Nephron progenitor cell (in vitro differentiated cells): ENCODE measurements around the gene LHX1.

Experiments
- DNase-seq: peaks from one replicate; pipeline ENCODE4 v3.0.0; 2021
- H3K27ac Mint-ChIP-seq: 2 replicates; pipeline ENCODE4 v1.8.0; 2021; ENCODE audit warnings: mild to moderate bottlenecking, moderate library complexity, mixed read lengths
- H3K27me3 Mint-ChIP-seq: 2 replicates; pipeline ENCODE4 v1.8.0; 2021; ENCODE audit warnings: mild to moderate bottlenecking, low read depth, mixed read lengths; ENCODE audit not compliant: poor library complexity
- H3K36me3 Mint-ChIP-seq: 2 replicates; pipeline ENCODE4 v1.8.0; 2021; ENCODE audit warnings: low read depth, mixed read lengths
- H3K4me1 Mint-ChIP-seq: 2 replicates; pipeline ENCODE4 v1.8.0; 2021; ENCODE audit warnings: mixed read lengths
- H3K4me3 Mint-ChIP-seq: 2 replicates; pipeline ENCODE4 v1.8.0; 2021; ENCODE audit warnings: mild to moderate bottlenecking, moderate library complexity, mixed read lengths
- H3K9me3 Mint-ChIP-seq: 2 replicates; pipeline ENCODE4 v1.8.0; 2021; ENCODE audit warnings: mild to moderate bottlenecking, moderate library complexity, mixed read lengths
- TF ChIP-seq, protein P1 (sequence below): fragments of 200-600 bp; sonication (generic); IDR thresholded peaks from 2 replicates; pipeline ENCODE4 v1.5.0; 2021; ENCODE audit warnings: antibody characterized with exemption

Gene LHX1

DNA sequence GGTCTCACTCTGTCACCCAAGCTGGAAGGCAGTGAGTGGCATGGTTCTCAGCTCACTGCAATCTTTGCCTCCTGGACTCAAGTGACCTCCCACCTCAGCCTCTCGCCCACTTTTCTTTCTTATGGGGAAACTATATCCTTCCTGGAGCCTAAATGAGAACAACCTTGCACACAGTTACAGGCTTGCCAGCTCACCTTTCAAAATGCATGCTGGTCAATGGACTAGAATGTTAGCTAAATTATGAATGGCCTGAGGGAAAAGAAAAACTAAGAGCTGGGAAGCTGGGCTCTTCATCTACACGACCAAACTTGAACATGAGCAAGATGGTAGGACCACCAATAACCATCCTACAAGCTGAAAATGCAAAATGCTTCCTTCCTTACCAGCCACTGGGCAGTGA, 10.6 kb upstream of the LHX1 start:
- no peak overlapping the region for H3K4me3 Mint-ChIP-seq
- no peak for DNase-seq
- H3K27me3 Mint-ChIP-seq: peaks cover 61% of the 10 kb centered on the region
- no peaks in the 10 kb centered on the region for H3K36me3 Mint-ChIP-seq
- H3K4me1 Mint-ChIP-seq: peaks cover 96% of the 10 kb centered on the region
- no peaks in the 10 kb centered on the region for H3K9me3 Mint-ChIP-seq
- no peak overlapping the region for H3K27ac Mint-ChIP-seq
- TF ChIP-seq, protein P1, sequence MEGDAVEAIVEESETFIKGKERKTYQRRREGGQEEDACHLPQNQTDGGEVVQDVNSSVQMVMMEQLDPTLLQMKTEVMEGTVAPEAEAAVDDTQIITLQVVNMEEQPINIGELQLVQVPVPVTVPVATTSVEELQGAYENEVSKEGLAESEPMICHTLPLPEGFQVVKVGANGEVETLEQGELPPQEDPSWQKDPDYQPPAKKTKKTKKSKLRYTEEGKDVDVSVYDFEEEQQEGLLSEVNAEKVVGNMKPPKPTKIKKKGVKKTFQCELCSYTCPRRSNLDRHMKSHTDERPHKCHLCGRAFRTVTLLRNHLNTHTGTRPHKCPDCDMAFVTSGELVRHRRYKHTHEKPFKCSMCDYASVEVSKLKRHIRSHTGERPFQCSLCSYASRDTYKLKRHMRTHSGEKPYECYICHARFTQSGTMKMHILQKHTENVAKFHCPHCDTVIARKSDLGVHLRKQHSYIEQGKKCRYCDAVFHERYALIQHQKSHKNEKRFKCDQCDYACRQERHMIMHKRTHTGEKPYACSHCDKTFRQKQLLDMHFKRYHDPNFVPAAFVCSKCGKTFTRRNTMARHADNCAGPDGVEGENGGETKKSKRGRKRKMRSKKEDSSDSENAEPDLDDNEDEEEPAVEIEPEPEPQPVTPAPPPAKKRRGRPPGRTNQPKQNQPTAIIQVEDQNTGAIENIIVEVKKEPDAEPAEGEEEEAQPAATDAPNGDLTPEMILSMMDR: no peak

DNA sequence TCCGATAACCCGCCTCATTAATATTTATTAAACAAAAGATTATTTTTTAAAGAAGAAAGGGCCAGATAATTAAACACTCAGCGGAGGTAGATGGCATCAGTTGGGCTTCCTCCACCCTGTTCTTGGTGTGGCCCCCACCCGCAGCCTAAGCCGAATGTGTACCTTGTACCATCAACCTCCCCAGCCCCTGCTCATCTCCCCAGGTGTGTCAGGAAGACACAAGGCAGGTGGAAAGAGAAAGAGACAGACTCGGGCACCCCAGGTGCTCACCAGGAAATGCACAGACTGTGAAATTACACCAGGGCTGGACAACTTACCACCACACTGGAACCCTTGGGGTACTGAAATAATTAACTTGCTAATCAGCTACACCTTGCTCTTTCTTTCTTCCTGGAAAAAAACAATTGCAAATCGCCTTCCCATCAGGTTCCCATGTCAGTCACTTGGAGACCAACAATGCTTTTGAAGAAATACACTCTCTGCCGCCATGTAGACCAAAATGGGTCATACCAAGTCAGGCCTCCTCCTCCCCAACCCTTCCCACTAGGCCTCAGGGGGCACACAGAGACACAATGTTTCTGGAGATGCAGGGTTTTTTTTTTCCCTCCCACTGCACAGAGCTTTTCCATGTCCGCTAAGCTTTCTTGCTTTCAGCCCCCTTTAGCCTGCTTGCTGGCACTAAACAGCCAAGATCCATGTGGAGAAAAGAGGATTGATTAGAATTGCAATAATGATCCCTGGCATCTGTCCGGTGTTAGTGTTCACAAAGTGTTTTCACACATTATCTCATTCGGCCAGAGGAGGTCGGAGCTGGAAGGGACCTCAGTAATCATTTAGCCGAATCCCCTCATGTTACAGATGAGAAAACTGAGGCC, 8.6 kb upstream of the LHX1 start:
- TF ChIP-seq, protein P1: no peak
- peak overlapping the region; percentile 75 for H3K4me3 Mint-ChIP-seq
- peaks cover 95% of the 10 kb centered on the region for H3K4me1 Mint-ChIP-seq
- no peak for DNase-seq
- peaks cover 81% of the 10 kb centered on the region for H3K27me3 Mint-ChIP-seq
- no peak overlapping the region for H3K27ac Mint-ChIP-seq
- no peaks in the 10 kb centered on the region for H3K36me3 Mint-ChIP-seq
- no peaks in the 10 kb centered on the region for H3K9me3 Mint-ChIP-seq

DNA sequence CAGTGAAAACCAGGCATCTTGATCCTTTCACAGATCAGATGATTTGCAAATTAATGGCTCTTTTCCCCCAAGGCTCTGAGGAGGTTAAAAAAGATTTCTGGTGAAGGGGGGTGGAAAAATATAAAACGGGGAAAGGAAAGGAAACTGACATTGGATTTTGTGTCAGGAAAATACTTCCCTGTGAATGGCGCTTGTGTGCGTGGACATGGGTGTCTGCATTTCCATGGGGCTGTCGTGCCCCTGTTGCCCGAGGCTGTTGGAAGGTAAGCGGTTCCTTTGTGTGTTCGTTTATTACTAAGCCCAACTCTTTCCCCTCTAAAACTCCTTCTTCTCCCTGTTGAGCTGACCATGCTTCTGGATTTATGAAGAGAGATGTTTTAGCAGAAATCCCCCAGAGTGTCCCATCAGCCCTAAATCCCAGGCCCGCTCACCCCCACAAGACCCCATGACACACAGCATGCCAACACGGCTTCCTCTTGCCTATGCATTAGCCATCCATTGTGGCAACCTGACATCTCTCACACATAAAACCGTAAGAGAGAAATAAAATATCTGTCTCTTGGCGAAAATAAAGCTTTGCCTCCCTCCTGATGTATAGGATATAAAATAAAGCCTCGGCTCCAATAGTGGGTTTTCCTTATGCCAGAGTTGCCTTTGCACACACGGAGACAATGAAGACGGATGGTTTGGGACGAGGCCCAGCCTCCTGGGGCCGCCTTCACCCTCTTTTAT, 7.3 kb upstream of the LHX1 start:
- H3K4me1 Mint-ChIP-seq: peaks cover 92% of the 10 kb centered on the region
- TF ChIP-seq, protein P1: no peak
- peaks cover 94% of the 10 kb centered on the region for H3K27me3 Mint-ChIP-seq
- no peak overlapping the region for H3K27ac Mint-ChIP-seq
- no peak for DNase-seq
- no peaks in the 10 kb centered on the region for H3K9me3 Mint-ChIP-seq
- H3K36me3 Mint-ChIP-seq: no peaks in the 10 kb centered on the region
- peak overlapping the region; percentile 10 for H3K4me3 Mint-ChIP-seq

DNA sequence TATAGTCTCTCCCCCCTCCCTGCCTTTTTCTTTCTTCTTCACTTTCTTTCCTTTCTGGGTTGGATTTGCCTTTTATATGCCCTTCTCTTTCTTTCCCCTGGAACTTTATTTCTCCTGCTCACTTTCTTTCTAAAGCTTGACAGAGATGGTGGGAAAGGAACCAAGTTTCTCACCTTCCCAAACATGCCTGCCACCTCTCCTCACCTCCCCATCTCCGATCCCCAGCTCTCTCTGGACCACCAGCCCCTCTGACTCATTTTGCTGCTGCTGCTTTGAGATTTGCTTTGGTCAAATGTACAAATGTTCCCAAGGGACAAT, 6.7 kb upstream of the LHX1 start:
- Mint-ChIP-seq H3K27me3 (peaks cover 94% of the 10 kb centered on the region), H3K4me1 (peaks cover 92% of the 10 kb centered on the region), H3K9me3 (no peaks in the 10 kb centered on the region), H3K4me3 (no peak overlapping the region), H3K27ac (no peak overlapping the region), H3K36me3 (no peaks in the 10 kb centered on the region)
- TF ChIP-seq, protein P1: no peak
- no peak for DNase-seq

DNA sequence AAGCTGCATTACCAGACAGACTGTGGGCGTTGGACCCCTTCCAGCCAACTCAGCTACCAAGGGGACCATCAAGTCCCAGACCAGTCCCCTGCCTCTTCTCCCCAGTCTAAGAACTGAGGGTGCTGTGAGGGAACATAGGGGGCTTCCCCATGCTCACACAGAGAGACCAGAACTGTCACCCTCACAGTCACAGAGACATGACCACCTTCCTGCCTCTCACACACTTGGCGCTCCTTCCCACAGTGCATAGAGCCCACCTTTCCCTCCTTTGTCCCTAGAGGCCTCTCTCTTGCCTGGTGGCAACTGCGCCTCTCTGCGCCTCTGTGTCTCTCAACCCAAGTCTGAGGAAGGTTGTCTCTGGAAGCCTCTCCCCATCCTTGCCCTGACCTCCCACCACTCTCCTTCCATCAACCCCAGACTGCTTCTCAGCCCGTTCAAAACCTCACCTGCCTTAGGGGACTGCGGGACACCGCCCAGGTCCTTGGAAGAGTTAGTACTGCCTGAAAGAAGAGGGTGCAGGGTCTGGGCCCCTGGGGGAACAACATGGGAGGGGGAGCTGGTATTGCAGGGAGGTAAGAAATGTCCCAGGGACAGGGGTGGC, 6.1 kb upstream of the LHX1 start:
- no peak for DNase-seq
- TF ChIP-seq, protein P1: no peak
- no peaks in the 10 kb centered on the region for H3K9me3 Mint-ChIP-seq
- H3K4me3 Mint-ChIP-seq: peak overlapping the region; percentile 76
- peaks cover 94% of the 10 kb centered on the region for H3K27me3 Mint-ChIP-seq
- peaks cover 92% of the 10 kb centered on the region for H3K4me1 Mint-ChIP-seq
- no peak overlapping the region for H3K27ac Mint-ChIP-seq
- H3K36me3 Mint-ChIP-seq: no peaks in the 10 kb centered on the region
